ENCODE measurements around the gene CLIC3.

- TF ChIP-seq POLR2AphosphoS5 (IDR thresholded peaks at IDR 0.05; ENCODE audit: borderline replicate concordance, low read depth, low read length), result no peak
- TF ChIP-seq EZH2 (IDR thresholded peaks at IDR 0.05), result no peak
These were observed 23.6 kb downstream of the CLIC3 start for GRCh38 chr9:136972743-136973142.

Measured in SK-N-MC (cell line).